GM20431 (cell line): ENCODE data around the gene GRPEL1.
"Not testable (repeated sequence)": the region's sequence is repeated elsewhere in the genome, so short reads cannot be mapped to it uniquely, and the experiment has no call there.

ENCODE experiments used
- in situ Hi-C: fragments of 300-500 bp; cut with MseI, MboI; formaldehyde crosslinking; loops from one replicate; pipeline ENCODE4 v1.15.0; 2020; ENCODE audit warnings: low sequenced_read_pairs; ENCODE audit not compliant: unreplicated experiment

Gene GRPEL1

GRCh38 chr4:7067452-7068278 lies at the start of gene GRPEL1:
GRPEL1 (minus strand) TSS chr4:7068064; CDS start chr4:7068032, 32 bp downstream.
- in situ Hi-C loops: loop anchor here (25.0 kb wide), 1 partner anchor 355 kb away; the partner anchor contains the start of genes BLOC1S4 and MRFAP1L1

- in situ Hi-C loops: no loop called here
These were observed 48.8 kb upstream of the GRPEL1 start for GRCh38 chr4:7116705-7117104.

- in situ Hi-C loops: no loop called here
These were observed 47.9 kb upstream of the GRPEL1 start for GRCh38 chr4:7115557-7116340.

GRCh38 chr4:7112656-7113055 lies 44.8 kb upstream of the GRPEL1 start:
- in situ Hi-C loops: no loop called here

DNA sequence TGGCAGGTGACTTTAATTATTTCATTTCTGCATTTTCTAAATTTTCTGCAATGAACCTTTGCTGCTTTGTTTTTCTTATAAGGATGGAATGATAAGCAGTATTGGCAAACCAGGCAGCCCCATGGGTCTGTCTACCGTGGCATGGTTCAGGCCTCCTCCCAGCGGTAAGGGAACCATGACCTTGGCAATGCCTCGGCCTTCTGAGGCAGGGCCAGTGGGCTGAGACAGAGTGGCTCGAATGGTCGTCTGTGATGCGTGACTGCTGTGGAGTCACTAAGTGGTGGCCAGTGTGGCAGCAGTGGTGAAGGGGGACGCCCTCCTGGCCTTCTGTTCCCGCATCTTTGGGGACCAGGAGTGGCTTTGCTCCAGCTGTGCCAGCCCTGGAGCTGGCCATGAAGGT lies 43.6 kb upstream of the GRPEL1 start:
- in situ Hi-C loops: no loop called here

- in situ Hi-C loops: no loop called here
These were observed 42.7 kb upstream of the GRPEL1 start for GRCh38 chr4:7110546-7110945.

GRCh38 chr4:7109169-7109568 lies 41.3 kb upstream of the GRPEL1 start:
- in situ Hi-C loops: no loop called here

DNA sequence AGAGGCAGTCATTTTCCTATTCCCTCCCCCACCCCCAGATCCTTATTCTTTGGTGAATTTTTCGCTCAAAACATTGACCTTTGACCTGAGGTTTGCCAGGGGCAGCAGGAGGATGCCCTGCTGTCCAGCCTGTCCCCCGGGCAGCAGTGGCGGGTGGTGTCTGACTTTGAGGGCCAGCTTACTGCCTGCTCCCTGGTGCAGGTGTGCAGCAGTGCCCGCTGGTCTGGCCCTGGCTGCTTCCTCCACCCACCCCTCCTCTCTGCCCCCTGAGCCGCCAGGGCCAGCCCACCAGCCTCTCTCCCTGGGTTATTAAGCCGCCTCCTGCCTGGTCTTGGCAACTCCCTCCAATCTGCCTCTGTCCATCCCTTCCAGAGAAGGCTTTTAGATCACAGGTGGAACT lies 40.8 kb upstream of the GRPEL1 start:
- in situ Hi-C loops: no loop called here

- in situ Hi-C loops: no loop called here
These were observed 40.3 kb upstream of the GRPEL1 start for GRCh38 chr4:7108046-7108625.

GRCh38 chr4:7107166-7107905 lies 39.5 kb upstream of the GRPEL1 start:
- in situ Hi-C loops: no loop called here

DNA sequence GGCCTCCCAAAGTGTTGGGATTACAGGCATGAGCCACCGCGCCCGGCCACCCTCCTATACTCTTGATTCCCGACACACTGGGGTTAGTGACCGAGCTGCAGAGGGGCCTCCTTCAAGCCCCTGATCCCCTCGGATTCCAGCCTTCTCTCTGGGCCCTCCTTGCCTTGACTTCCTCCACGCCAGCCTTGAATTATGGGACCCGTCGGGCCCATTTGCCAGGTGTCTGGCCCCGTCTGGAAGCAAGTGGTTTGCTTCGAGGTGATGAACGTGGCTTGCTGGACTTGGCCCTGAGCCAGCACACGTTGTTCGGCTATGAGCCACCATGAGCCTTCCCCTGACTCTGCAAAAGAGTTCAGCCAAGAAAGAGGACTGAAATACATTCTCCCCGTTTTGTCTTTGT lies 37.4 kb upstream of the GRPEL1 start:
- in situ Hi-C loops: no loop called here

- in situ Hi-C loops: no loop called here
These were observed 36.6 kb upstream of the GRPEL1 start for GRCh38 chr4:7104366-7105031.

- in situ Hi-C loops: no loop called here
These were observed 35.9 kb upstream of the GRPEL1 start for GRCh38 chr4:7103607-7104365.

GRCh38 chr4:7103031-7103606 lies 35.3 kb upstream of the GRPEL1 start:
- in situ Hi-C loops: no loop called here

- in situ Hi-C loops: not testable (repeated sequence)
These were observed 34.6 kb upstream of the GRPEL1 start for GRCh38 chr4:7102516-7102909.

DNA sequence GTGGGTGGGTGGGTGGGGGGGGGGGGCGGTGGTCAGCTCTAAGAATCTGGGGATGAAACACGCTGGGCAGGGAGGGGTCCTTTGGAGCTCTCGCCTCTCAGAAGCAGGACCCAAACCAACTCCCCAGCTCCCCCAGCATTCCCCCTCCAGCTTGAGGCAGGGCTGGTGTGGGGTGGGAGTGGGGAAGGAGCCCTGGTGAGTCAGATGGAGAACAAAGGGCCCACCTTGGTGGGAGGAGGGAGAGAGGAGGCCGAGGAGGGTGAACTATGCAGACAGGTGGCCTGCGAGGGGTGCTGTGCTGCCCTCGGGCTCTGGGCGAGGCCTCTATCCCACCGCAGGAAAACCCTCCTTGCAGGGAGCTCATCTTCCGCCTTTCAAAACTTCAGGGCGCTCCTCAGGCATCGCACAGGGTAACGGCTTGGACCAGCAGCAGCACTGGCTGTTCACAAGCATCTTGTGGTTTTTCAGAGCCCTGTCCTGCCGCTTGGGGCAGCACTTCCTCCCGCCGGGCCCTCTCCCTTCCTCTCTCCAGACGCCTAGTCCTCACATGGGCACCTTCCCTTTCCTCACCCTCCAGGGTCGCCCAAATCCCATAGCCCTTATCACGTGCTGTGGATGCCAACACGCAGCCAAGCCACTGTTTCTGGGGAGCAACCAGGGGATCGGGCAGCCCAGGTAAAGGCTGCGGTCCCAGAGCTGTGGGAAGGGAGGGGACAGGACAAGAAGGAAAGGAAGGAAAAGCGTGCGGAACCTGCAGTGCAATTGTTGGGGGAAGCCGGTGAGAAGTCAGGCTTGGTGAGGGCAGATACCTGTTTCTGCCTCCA lies 34.0 kb upstream of the GRPEL1 start:
- in situ Hi-C loops: no loop called here

GRCh38 chr4:7096236-7096635 lies 28.4 kb upstream of the GRPEL1 start:
- in situ Hi-C loops: no loop called here

- in situ Hi-C loops: no loop called here
These were observed 27.8 kb upstream of the GRPEL1 start for GRCh38 chr4:7095611-7096155.
